Measurements from ENCODE around the gene TULP4. TPM values are rescaled to one million over a fixed set of nuclear protein-coding genes. Genes with fewer than 3 reads are reported as not detected.

The TULP4 gene
- polyA plus RNA-seq, 2 of the 4 experiments (the other 2 are of a cell fraction): 5.0 to 10.6 TPM

GRCh38 chr6:158324136-158324535, 11.9 kb downstream of the TULP4 start:
- DNase-seq (ENCODE audit: low read depth in 1 of 2, low spot score in 1 of 2) (no peak), FAIRE-seq (no peak), ATAC-seq (no peak; a peak in 1 of 6 replicates)
- ChIA-PET CTCF (no interaction called here), POLR2A (no interaction called here)
- H3K27ac ChIP-seq: peak overlapping the region in 1 of 2 experiments; percentile 6; a peak in 2 of 6 replicates
- no peak overlapping the region for H3K4me2 ChIP-seq
- H3K4me3 ChIP-seq: no peak overlapping the region
- WGBS (ENCODE audit: missing lambda C conversion rate): 92% methylated on average over 5 of the region's 5 CpGs
- no peaks in the 10 kb centered on the region for H3K9me3 ChIP-seq
- H3K4me1 ChIP-seq: peaks cover 33% of the 10 kb centered on the region
- TF ChIP-seq HEYL (CRISPR knock-in tag; IDR thresholded peaks at IDR 0.05): no peak
- no peak for TF ChIP-seq EP300 (IDR thresholded peaks at IDR 0.05)
- TF ChIP-seq HDAC2 (IDR thresholded peaks at IDR 0.05): no peak
- no peak for TF ChIP-seq MAX (IDR thresholded peaks at IDR 0.05)
- no peak for TF ChIP-seq HMGXB4 (CRISPR knock-in tag; IDR thresholded peaks at IDR 0.05; ENCODE audit: borderline replicate concordance)
- TF ChIP-seq ESRRA (IDR thresholded peaks at IDR 0.05; ENCODE audit: borderline replicate concordance, low read length): no peak
- TF ChIP-seq SREBF2 (IDR thresholded peaks at IDR 0.05): no peak
- no peak for TF ChIP-seq ZC3H11A (IDR thresholded peaks at IDR 0.05)

GRCh38 chr6:158327211-158327610, 14.9 kb downstream of the TULP4 start:
- ATAC-seq: no peak
- CTCF ChIA-PET: no interaction called here
- H3K4me2 ChIP-seq: no peak overlapping the region
- WGBS (ENCODE audit: missing lambda C conversion rate): 81% methylated on average over 1 of the region's 1 CpG
- POLR2A ChIA-PET: no interaction called here
- H3K27ac ChIP-seq: no peak overlapping the region
- H3K4me1 ChIP-seq: peaks cover 26% of the 10 kb centered on the region
- no peak overlapping the region for H3K4me3 ChIP-seq
- FAIRE-seq: no peak
- TF ChIP-seq NPAS2 (CRISPR knock-in tag; IDR thresholded peaks at IDR 0.05; ENCODE audit: borderline replicate concordance) (no peak), NFE2L2 (conservative IDR thresholded peaks at IDR 0.05; ENCODE audit: low read length) (no peak), ZFP36 (IDR thresholded peaks at IDR 0.05; ENCODE audit: borderline replicate concordance, partially characterized antibody) (no peak), HES2 (IDR thresholded peaks at IDR 0.05) (no peak), SREBF2 (IDR thresholded peaks at IDR 0.05) (no peak), E2F6 (IDR thresholded peaks at IDR 0.05; ENCODE audit: borderline replicate concordance, low read depth) (no peak), RCOR1 (IDR thresholded peaks at IDR 0.05; ENCODE audit: low read depth, low read length) (no peak), GATA3 (IDR thresholded peaks at IDR 0.05; ENCODE audit: borderline replicate concordance) (no peak), FOXS1 (CRISPR knock-in tag; IDR thresholded peaks at IDR 0.05) (no peak), ATOH8 (CRISPR knock-in tag; IDR thresholded peaks at IDR 0.05; ENCODE audit: low read depth) (no peak), HOXB5 (CRISPR knock-in tag; IDR thresholded peaks at IDR 0.05) (no peak), ELK1 (IDR thresholded peaks at IDR 0.05; ENCODE audit: low read depth, low read length) (no peak), EHMT2 (IDR thresholded peaks at IDR 0.05; ENCODE audit: low read depth) (no peak), MAFK (IDR thresholded peaks at IDR 0.05; ENCODE audit: partially characterized antibody) (no peak), CHD4 (IDR thresholded peaks at IDR 0.05; ENCODE audit: borderline replicate concordance) (no peak), RAD21 (conservative IDR thresholded peaks at IDR 0.05 in 1 of 2, IDR thresholded peaks at IDR 0.05 in 1 of 2) (no peak), HMGXB4 (CRISPR knock-in tag; IDR thresholded peaks at IDR 0.05; ENCODE audit: borderline replicate concordance) (no peak), MYC (IDR thresholded peaks at IDR 0.05; ENCODE audit: borderline replicate concordance, low read length) (no peak), PHF8 (IDR thresholded peaks at IDR 0.05; ENCODE audit: borderline replicate concordance, low read depth) (no peak)
- no peak for DNase-seq (ENCODE audit: low read depth in 1 of 2, low spot score in 1 of 2)
- no peaks in the 10 kb centered on the region for H3K9me3 ChIP-seq
